ENCODE data around the gene RASSF9.

DNA sequence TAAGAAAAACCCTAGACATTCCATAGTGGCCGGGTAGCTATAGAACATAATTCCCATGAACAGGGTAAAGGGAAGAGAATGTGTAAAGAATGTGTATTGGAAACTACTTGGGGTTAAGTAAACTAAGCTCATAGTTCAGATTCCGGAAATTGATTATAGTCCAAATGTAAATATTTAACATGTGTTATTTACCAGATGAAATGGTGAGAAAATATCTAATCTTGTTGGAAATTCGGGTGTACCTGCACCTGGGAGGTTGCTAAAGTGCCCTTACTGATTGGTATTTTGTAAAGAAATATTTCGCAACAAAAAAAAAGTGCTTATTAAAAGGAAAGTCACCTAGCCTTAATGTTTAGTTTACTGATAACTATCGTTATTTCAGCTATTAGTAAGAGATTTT lies 14.4 kb downstream of the RASSF9 start:
- TF ChIP-seq POLR2A (IDR thresholded peaks at IDR 0.05; ENCODE audit: low read depth, low read length) (no peak), TAF1 (IDR thresholded peaks at IDR 0.05; ENCODE audit: borderline replicate concordance, low read depth, low read length) (no peak), POLR2AphosphoS5 (IDR thresholded peaks at IDR 0.05; ENCODE audit: low read depth, low read length) (no peak)
